Raji (cell line): ENCODE data around the gene ZSCAN9.

Experiments used
- POLR2A ChIP-seq: IDR thresholded peaks from 2 replicates; pipeline ENCODE4 v1.6.1; 2011; ENCODE audit warnings: low read depth, low read length, control low read depth; ENCODE audit not compliant: insufficient read depth

The ZSCAN9 gene

DNA sequence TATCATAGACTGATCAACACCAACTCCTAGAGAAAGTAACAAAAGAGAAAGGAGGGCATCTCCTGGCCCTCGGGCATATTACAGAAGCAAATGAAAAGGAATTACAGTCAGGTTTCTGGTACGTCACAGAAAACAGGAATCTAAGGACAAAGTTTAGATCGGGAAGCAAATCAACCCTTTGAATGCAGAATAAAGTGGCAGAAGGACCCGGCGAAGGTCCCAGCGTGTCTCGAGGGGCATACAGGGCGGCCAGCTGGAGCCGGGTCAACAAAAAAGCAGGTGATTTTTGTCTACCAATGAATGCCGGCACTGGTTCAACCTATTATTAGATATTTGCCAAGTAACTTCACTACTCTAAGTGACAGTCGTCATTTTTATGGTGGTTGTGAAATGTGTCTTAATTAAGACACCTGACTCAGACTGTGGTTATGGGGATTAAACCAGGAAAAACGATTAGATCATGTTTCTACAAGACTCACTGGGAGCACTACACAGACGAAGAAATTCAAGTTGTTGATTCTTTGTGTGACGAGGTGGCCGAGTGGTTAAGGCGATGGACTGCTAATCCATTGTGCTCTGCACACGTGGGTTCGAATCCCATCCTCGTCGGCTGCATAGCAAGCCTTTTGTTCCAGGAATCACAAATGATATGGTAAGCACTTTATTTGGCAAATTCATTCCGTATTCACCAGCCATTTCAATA is 12.4 kb upstream of the ZSCAN9 start:
- TF ChIP-seq POLR2A, result 0 out of 2 replicates have a peak, but pooled peaks have one; percentile 19

- no peak for TF ChIP-seq POLR2A
Measured at GRCh38 chr6:28213213-28213523, 11.9 kb upstream of the ZSCAN9 start.

DNA sequence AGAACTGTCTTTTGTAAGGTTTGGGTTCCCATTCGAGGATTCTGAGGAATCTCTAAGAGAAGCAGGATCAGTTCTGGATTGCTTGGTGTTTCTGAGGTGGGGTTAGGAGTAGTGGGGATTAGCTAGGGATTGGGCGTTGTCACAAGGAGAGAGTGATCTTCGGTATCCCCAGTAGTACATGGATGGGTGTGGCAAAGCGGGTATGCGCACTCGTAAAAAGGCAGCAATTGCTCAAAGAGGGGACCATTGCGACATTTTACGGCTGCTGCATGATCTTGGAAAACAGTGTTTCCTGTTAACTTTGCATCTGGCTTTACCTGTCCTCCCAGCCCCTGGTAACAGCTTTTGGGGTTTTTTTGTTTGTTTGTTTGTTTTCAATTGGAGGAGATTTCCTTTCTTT is 9.7 kb upstream of the ZSCAN9 start:
- TF ChIP-seq POLR2A, result no peak

- TF ChIP-seq POLR2A, result no peak
Measured at GRCh38 chr6:28217890-28218289, 7.2 kb upstream of the ZSCAN9 start.

DNA sequence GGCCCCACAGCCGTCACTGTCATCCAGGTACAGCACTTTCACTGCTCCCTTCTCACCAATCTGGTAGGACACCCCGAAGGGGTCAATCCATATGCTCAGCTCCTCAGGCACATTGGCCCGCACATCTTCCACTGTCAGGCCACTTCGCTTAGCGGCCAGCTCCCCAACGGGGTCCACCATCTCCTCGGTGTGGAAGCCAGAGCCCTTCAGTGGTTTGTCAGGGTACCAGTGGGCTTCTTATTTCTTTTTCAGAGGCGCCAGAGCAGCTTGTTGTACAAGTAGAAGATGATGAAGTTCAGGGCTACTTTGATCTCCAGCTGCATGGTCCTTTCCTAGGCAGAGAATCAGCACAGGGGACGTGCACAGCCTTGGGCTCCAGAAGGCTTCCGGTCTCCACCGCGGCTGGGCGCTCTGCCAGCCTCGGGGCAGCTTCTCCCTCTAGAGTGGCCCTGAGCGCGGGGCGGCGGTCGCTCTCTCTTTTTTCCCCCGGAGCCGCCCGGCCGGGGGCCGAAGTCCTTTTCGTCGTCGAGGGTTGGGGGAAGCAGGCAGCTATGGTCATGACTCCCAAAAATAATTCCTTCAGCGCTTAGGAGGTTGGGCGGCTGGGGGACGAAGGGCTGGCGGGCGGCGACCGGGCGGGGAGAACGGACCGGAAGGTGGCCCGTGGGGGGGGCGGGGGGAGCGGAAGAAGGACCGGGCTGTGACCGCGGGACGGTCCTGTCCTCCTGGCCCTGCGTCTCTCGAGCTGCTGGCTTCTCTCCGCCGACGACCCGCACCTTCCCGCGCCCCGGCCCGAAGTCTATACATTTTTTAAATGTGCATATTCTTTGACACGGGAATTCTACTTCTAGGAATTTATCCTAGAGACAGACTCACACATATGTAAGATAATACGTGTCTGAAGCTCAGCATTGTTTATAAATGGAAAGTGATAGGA is 6.5 kb upstream of the ZSCAN9 start:
- TF ChIP-seq POLR2A, result no peak

DNA sequence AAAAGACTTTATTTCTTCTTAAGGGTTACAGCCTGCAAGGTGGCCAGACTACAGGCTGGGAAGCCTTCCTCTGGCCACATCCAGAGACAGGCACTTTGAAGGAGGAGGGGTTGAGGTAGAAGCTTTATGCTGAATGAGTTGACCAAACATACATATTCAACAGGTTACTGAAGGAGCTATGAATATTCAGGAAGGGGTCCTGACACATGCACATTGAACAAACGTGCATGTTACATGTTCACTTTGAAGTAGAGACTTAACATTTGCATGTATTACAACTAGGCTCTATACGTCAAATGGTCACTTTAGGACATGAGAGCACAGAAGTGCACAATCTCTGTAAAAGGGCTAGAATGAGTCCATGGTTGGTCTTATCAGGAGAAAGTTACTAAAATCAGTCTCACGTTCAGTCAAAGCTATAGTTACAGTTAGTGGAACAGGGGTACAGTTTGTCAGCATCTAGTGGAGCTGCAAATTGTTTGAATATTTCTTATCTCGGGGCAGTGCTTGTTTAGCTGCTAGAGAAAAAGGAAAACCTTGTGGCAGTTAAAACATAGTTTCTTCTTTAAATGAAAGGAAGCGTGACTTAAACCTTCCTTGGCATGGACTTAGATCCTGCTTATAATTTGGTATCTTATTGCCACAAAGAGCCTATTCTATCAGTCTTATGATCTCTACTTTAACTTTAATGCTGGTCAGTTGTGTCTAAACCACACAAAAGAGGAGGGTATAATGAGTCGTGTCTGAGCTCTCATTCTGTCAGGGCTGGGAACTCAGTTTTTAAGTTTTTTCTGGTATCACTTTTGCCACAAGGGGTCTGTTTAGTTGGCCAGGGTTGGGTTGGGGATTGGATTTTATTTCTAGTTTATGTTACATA is 4.6 kb upstream of the ZSCAN9 start:
- TF ChIP-seq POLR2A, result no peak

DNA sequence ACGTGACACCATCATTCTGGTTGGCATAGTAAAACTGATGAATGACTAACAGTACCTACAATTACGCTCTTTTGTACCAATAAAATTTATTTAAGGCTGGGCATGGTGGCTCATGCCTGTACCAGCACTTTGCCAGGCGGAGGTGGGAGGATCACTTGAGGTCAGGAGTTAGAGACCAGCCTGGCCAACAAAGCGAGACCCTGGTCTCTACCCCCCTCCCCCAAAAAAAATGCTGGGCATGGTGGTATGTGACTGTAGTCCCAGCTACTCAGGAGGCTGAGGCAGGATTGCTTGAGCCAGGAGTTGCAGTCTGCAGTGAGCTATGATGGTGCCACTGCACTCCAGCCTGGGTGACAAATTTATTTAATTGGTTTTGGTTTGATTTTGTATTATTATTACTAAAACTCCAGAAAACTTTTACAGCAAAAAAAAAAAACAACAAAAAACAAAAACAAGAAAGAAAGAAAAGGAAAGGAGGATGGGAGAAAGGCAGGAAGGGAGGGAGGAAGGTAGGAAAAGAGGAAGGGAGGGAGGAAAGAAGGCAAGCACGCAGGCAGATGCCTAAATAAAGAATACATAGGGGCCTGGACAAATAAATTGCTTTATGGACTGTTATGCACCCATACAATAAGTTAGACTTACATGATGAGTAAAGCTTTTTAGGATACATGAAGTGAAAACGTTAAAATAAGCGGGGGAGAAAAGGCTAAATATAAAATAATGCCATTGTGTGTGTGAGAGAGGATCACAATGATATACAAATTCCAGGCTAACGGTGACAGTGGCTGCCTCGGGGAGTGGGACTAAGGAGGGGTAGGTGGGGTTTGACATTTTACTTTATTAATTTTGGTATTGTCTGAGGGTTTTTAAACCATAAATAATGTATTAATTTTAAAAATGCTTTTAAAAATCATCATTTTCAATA is 682 bp upstream of the ZSCAN9 start:
- no peak for TF ChIP-seq POLR2A

GRCh38 chr6:28226460-28226859 is 1.4 kb downstream of the ZSCAN9 start:
- no peak for TF ChIP-seq POLR2A

- no peak for TF ChIP-seq POLR2A
Measured at GRCh38 chr6:28232785-28233184, 7.7 kb downstream of the ZSCAN9 start.

DNA sequence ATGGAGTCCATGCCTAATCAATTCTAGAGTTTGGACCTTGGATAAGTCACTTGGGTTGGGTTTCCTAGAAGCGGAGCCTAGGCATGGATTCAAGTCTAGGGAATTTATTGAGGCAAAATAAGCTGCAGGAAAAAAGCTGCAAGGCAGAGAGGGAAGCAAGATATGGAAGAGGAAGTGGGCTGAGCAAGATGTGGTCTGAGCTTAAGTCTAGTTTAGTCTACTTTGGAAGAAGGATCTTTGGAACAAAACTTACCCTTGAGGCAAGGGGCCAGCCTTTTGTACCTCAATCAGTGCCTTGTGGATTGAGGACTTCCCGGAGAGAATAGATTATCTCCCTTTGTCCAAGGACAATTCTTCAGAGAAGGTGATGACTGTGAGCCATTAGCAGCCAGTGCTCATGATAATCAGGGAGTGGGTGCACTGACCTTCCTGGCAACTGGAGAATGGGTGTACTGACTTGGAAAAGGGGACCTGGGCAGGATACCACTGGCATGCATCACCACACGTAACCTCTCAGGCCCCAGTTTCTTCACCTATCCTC is 10.9 kb downstream of the ZSCAN9 start:
- TF ChIP-seq POLR2A, result no peak

GRCh38 chr6:28239636-28240035 is 14.6 kb downstream of the ZSCAN9 start:
- no peak for TF ChIP-seq POLR2A

- no peak for TF ChIP-seq POLR2A
Measured at GRCh38 chr6:28240471-28240870, 15.4 kb downstream of the ZSCAN9 start.

GRCh38 chr6:28243946-28244345 is 18.9 kb downstream of the ZSCAN9 start:
- no peak for TF ChIP-seq POLR2A
